HepG2 (cell line): Measurements from ENCODE around the gene SPAG6. TPM values are rescaled to one million over a fixed set of nuclear protein-coding genes. Genes with fewer than 3 reads are reported as not detected.

ENCODE experiments used
- ETV6 ChIP-seq: sonication (generic); formaldehyde crosslinking; conservative IDR thresholded peaks from 2 replicates; pipeline ENCODE4 v1.4.0; 2020; ENCODE audit warnings: missing genetic modification reagents
- HNRNPLL ChIP-seq: fragments of 200-400 bp; formaldehyde crosslinking; IDR thresholded peaks from 2 replicates; pipeline ENCODE4 v1.6.1; 2017; ENCODE audit warnings: mild to moderate bottlenecking, low read depth, low read length; ENCODE audit not compliant: poor library complexity, severe bottlenecking
- HNRNPUL1 ChIP-seq: fragments of 200-400 bp; formaldehyde crosslinking; IDR thresholded peaks from 2 replicates; pipeline ENCODE4 v1.6.1; 2017; ENCODE audit warnings: low read depth, mild to moderate bottlenecking, low read length, moderate library complexity
- KDM5A ChIP-seq: fragments of 200-600 bp; sonication (generic); IDR thresholded peaks from 2 replicates; pipeline ENCODE4 v1.7.0; 2018; ENCODE audit warnings: antibody characterized with exemption, mild to moderate bottlenecking, low read length, borderline replicate concordance
- MAFF ChIP-seq: IDR thresholded peaks from 2 replicates; pipeline ENCODE4 v1.6.1; 2011; ENCODE audit warnings: low read depth, low read length, improper control_type of control experiment
- RFX3 ChIP-seq: IDR thresholded peaks from 2 replicates; pipeline ENCODE4 v1.6.1; 2016; ENCODE audit warnings: missing biosample characterization, missing genetic modification reagents
- RFXAP ChIP-seq: sonication (generic); formaldehyde crosslinking; IDR thresholded peaks from 2 replicates; pipeline ENCODE4 v1.4.0; 2020; ENCODE audit warnings: missing genetic modification reagents, borderline replicate concordance
- SP1 ChIP-seq, 2 experiments: fragments of 450-650 bp in 1 of 2; sonication (generic) in 1 of 2; formaldehyde crosslinking in 1 of 2; IDR thresholded peaks; 2 replicates each; pipeline versions ENCODE4 v1.4.0 to v1.6.1; 2016 to 2020; ENCODE audit warnings: missing genetic modification reagents in 1 of 2
- TBP ChIP-seq: sonication (generic); formaldehyde crosslinking; IDR thresholded peaks from 2 replicates; pipeline ENCODE4 v1.5.0; 2020; ENCODE audit warnings: missing genetic modification reagents
- TEAD3 ChIP-seq: optimal IDR thresholded peaks from 2 replicates; pipeline ENCODE3; 2016; ENCODE audit warnings: borderline replicate concordance
- ZBTB20 ChIP-seq: sonication (generic); formaldehyde crosslinking; IDR thresholded peaks from 2 replicates; pipeline ENCODE4 v1.8.1; 2023; ENCODE audit warnings: missing genetic modification reagents, low read depth, mild to moderate bottlenecking, borderline replicate concordance
- ZMYM2 ChIP-seq: sonication (generic); formaldehyde crosslinking; IDR thresholded peaks from 2 replicates; pipeline ENCODE4 v1.8.0; 2022; ENCODE audit warnings: mild to moderate bottlenecking, missing genetic modification reagents
- ZNF543 ChIP-seq: sonication (generic); formaldehyde crosslinking; IDR thresholded peaks from 2 replicates; pipeline ENCODE4 v1.4.0; 2020; ENCODE audit warnings: mild to moderate bottlenecking, missing genetic modification reagents
- polyA plus RNA-seq, 8 experiments: library from polyadenylated mRNA; depleted of rRNA in 3 of 8; stranded (reverse) in 7 of 8; unstranded in 1 of 8; fragments of >200 nt; fragmentation: Illumina TruSeq in 4 of 8; extraction: Trizol in 4 of 8; gene quantifications; 2 replicates each; pipeline versions ENCODE4 v1.2.1 to v1.2.3, GENCODE V29; 2011 to 2016; ENCODE audit warnings: low read depth in 4 of 8, missing spikeins in 1 of 8, mixed read lengths in 1 of 8; ENCODE audit not compliant: insufficient read depth in 1 of 8
- total RNA-seq, 5 experiments: library from RNA; depleted of rRNA; stranded (reverse); fragments of >200 nt; fragmentation: Illumina TruSeq; extraction: Trizol; gene quantifications; 2 replicates each; pipeline ENCODE4 v1.2.3, GENCODE V29; 2016; ENCODE audit warnings: low read depth in 1 of 5
- TF ChIP-seq, protein P1 (sequence below): sonication (generic); formaldehyde crosslinking; IDR thresholded peaks from 2 replicates; pipeline ENCODE4 v1.9.0; 2022; ENCODE audit warnings: missing genetic modification reagents, mild to moderate bottlenecking, borderline replicate concordance
- TF ChIP-seq, protein P2 (sequence below): sonication (generic); formaldehyde crosslinking; IDR thresholded peaks from 2 replicates; pipeline ENCODE4 v1.4.0; 2020; ENCODE audit warnings: mild to moderate bottlenecking, missing genetic modification reagents
- TF ChIP-seq, protein P3 (sequence below): sonication (generic); formaldehyde crosslinking; IDR thresholded peaks from 2 replicates; pipeline ENCODE4 v1.4.0; 2020; ENCODE audit warnings: missing genetic modification reagents
- TF ChIP-seq, protein P4 (sequence below): sonication (generic); formaldehyde crosslinking; IDR thresholded peaks from 2 replicates; pipeline ENCODE4 v1.4.0; 2020; ENCODE audit warnings: missing genetic modification reagents

Gene SPAG6
- total and polyA plus RNA-seq, 2 of the 13 experiments (the other 11 are each of a cell fraction or from before 2014, with no cell fraction given): not detected

GRCh38 chr10:22316286-22317075, 28.8 kb upstream of the SPAG6 start, which contains the start of gene COMMD3 (continued):
- TF ChIP-seq, protein P1, sequence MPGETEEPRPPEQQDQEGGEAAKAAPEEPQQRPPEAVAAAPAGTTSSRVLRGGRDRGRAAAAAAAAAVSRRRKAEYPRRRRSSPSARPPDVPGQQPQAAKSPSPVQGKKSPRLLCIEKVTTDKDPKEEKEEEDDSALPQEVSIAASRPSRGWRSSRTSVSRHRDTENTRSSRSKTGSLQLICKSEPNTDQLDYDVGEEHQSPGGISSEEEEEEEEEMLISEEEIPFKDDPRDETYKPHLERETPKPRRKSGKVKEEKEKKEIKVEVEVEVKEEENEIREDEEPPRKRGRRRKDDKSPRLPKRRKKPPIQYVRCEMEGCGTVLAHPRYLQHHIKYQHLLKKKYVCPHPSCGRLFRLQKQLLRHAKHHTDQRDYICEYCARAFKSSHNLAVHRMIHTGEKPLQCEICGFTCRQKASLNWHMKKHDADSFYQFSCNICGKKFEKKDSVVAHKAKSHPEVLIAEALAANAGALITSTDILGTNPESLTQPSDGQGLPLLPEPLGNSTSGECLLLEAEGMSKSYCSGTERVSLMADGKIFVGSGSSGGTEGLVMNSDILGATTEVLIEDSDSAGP: peak; percentile 57; the same call in 1 of the 2 replicates
- TF ChIP-seq ZNF543 (CRISPR knock-in tag) (peak; percentile 59; the same call in 1 of the 2 replicates), RFX3 (CRISPR knock-in tag) (no peak; the same call in 1 of the 2 replicates), HNRNPLL (no peak), RFXAP (CRISPR knock-in tag) (no peak; the same call in 1 of the 2 replicates), MAFF (no peak), ZBTB20 (CRISPR knock-in tag) (no peak), KDM5A (no peak), TBP (CRISPR knock-in tag) (no peak), TEAD3 (CRISPR knock-in tag) (no peak), ETV6 (CRISPR knock-in tag) (peak; percentile 80), SP1 (IDR thresholded peaks at IDR 0.05) (no peak), SP1 (CRISPR knock-in tag; IDR thresholded peaks at IDR 0.05) (0 out of 2 replicates have a peak, but pooled peaks have one; percentile 21), ZMYM2 (CRISPR knock-in tag) (no peak), HNRNPUL1 (no peak)
- TF ChIP-seq, protein P2, sequence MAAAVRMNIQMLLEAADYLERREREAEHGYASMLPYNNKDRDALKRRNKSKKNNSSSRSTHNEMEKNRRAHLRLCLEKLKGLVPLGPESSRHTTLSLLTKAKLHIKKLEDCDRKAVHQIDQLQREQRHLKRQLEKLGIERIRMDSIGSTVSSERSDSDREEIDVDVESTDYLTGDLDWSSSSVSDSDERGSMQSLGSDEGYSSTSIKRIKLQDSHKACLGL: peak; percentile 64
- TF ChIP-seq, protein P3, sequence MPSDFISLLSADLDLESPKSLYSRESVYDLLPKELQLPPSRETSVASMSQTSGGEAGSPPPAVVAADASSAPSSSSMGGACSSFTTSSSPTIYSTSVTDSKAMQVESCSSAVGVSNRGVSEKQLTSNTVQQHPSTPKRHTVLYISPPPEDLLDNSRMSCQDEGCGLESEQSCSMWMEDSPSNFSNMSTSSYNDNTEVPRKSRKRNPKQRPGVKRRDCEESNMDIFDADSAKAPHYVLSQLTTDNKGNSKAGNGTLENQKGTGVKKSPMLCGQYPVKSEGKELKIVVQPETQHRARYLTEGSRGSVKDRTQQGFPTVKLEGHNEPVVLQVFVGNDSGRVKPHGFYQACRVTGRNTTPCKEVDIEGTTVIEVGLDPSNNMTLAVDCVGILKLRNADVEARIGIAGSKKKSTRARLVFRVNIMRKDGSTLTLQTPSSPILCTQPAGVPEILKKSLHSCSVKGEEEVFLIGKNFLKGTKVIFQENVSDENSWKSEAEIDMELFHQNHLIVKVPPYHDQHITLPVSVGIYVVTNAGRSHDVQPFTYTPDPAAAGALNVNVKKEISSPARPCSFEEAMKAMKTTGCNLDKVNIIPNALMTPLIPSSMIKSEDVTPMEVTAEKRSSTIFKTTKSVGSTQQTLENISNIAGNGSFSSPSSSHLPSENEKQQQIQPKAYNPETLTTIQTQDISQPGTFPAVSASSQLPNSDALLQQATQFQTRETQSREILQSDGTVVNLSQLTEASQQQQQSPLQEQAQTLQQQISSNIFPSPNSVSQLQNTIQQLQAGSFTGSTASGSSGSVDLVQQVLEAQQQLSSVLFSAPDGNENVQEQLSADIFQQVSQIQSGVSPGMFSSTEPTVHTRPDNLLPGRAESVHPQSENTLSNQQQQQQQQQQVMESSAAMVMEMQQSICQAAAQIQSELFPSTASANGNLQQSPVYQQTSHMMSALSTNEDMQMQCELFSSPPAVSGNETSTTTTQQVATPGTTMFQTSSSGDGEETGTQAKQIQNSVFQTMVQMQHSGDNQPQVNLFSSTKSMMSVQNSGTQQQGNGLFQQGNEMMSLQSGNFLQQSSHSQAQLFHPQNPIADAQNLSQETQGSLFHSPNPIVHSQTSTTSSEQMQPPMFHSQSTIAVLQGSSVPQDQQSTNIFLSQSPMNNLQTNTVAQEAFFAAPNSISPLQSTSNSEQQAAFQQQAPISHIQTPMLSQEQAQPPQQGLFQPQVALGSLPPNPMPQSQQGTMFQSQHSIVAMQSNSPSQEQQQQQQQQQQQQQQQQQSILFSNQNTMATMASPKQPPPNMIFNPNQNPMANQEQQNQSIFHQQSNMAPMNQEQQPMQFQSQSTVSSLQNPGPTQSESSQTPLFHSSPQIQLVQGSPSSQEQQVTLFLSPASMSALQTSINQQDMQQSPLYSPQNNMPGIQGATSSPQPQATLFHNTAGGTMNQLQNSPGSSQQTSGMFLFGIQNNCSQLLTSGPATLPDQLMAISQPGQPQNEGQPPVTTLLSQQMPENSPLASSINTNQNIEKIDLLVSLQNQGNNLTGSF (CRISPR knock-in tag): no peak
- TF ChIP-seq, protein P4, sequence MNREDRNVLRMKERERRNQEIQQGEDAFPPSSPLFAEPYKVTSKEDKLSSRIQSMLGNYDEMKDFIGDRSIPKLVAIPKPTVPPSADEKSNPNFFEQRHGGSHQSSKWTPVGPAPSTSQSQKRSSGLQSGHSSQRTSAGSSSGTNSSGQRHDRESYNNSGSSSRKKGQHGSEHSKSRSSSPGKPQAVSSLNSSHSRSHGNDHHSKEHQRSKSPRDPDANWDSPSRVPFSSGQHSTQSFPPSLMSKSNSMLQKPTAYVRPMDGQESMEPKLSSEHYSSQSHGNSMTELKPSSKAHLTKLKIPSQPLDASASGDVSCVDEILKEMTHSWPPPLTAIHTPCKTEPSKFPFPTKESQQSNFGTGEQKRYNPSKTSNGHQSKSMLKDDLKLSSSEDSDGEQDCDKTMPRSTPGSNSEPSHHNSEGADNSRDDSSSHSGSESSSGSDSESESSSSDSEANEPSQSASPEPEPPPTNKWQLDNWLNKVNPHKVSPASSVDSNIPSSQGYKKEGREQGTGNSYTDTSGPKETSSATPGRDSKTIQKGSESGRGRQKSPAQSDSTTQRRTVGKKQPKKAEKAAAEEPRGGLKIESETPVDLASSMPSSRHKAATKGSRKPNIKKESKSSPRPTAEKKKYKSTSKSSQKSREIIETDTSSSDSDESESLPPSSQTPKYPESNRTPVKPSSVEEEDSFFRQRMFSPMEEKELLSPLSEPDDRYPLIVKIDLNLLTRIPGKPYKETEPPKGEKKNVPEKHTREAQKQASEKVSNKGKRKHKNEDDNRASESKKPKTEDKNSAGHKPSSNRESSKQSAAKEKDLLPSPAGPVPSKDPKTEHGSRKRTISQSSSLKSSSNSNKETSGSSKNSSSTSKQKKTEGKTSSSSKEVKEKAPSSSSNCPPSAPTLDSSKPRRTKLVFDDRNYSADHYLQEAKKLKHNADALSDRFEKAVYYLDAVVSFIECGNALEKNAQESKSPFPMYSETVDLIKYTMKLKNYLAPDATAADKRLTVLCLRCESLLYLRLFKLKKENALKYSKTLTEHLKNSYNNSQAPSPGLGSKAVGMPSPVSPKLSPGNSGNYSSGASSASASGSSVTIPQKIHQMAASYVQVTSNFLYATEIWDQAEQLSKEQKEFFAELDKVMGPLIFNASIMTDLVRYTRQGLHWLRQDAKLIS: 0 out of 2 replicates have a peak, but pooled peaks have one; percentile 45
